ENCODE measurements around the gene SYNE1. TPM values are rescaled to one million over a fixed set of nuclear protein-coding genes. Genes with fewer than 3 reads are reported as not detected.
A peak's percentile ranks its signal among the peaks of the same experiment; 100 is the strongest.

SYNE1 gene
- total RNA-seq, 4 donors from 2014 or later: 411 to 622 (median 490) TPM

DNA sequence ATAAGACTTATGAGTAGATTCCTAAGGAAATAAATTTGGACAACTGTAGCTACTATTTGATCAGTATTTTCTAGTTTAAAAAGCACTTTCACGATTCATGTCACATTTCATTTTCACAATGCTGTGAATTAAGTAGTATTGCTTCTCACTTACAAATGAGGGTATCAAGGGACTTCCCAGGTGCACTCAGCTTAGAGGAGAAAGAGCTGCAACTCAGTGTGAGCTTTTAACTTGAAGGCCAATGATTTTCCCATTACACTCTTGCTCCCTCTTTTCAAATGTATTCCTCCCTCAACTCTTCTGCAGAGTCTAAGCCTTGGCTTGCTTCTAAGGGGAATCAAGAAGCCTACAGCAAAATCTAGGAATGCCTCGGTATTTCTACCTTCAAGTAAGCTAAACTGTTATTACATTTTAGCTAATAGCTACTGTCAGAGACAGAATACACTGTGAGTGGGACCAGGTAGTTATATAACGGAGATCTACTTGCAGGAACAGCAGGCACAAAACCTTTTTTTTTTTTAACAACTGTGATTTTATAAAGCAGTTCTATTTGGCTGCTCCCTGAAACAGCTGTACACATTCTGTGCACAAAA is 339.0 kb downstream of the SYNE1 start:
- intact Hi-C loops (cut with DNase I): no loop called here
- H3K36me3 ChIP-seq: peaks cover 7 to 18% of the 10 kb centered on the region in 2 donors
- H3K27ac ChIP-seq: peak overlapping the region in 1 of 3 donors; percentile 16
- peaks cover 15 to 20% of the 10 kb centered on the region in 2 donors for H3K4me1 ChIP-seq
- no peaks in the 10 kb centered on the region for H3K27me3 ChIP-seq
- H3K9me3 ChIP-seq: no peaks in the 10 kb centered on the region
- 88 to 89% methylated on average over 3 of the region's 3 CpGs for WGBS, 2 donors
- no peak overlapping the region for H3K4me3 ChIP-seq (replicated peaks in 1 of 3)
- TF ChIP-seq CTCF (IDR thresholded peaks at IDR 0.05): no peak
- TF ChIP-seq POLR2A (IDR thresholded peaks at IDR 0.05): no peak
- DNase-seq: no peak

DNA sequence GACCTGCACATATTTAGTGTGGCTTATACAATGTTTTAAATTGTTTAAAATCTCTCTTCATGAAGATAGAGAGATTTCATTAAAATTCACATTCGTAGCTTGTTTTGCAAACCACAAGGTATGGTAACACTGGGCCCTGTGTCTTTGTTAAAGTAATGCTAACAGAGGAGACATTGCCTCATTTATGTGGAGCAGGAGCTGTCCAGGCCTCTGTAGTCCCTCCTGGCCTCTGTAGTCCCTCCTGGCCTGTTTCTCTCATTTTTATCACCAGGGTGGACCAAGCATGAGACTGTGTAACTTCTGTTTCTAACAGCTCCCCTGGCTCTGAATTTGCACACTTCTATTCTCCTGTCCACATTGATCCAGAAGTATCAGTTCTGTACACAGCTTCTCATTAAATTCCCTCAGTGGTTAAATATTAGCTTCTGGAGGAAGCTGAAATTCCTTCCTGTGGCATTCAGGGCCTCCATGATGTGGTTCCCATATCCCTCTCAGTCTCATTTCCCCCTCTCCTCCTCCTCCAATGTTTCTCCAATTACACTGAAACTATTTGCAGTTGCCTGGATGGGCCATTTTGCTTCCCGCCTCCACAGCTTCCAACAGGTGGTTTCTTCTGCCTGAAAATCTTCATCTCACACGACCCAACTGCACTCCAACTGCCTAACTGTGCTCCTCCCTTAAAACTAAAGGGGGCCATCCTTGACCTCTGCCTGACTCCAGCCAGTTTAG is 340.4 kb downstream of the SYNE1 start:
- H3K27me3 ChIP-seq: no peaks in the 10 kb centered on the region
- H3K36me3 ChIP-seq: peaks cover 21 to 29% of the 10 kb centered on the region in 2 donors
- WGBS, 2 donors: 79 to 86% methylated on average over 3 of the region's 3 CpGs
- TF ChIP-seq CTCF (IDR thresholded peaks at IDR 0.05): no peak
- no peak for TF ChIP-seq POLR2A (IDR thresholded peaks at IDR 0.05)
- DNase-seq: no peak
- intact Hi-C loops (cut with DNase I): no loop called here
- peaks cover 15 to 20% of the 10 kb centered on the region in 2 donors for H3K4me1 ChIP-seq
- H3K9me3 ChIP-seq: no peaks in the 10 kb centered on the region
- peak overlapping the region in 1 of 3 donors; percentile 22 for H3K27ac ChIP-seq
- H3K4me3 ChIP-seq (replicated peaks in 1 of 3): no peak overlapping the region

DNA sequence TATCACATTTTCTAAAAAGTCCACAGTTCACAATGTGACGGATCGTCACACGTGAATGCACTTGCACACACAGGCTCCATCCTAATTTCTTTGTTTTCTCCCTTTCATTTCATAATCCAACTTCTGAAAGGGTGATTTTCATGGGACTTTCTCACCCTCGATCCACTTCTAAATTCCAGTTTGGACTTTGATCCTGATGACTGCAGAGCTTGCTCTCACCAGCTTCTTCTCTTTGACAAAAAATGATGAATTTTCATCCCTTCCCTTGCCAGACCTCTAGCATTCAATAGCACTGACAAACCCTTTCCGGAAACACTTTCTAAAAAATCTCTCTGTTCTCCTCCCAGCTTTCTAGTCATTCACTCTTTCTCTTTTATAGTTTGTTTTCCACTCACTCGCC is 341.2 kb downstream of the SYNE1 start:
- Histone ChIP-seq H3K9me3 (no peaks in the 10 kb centered on the region), H3K27ac (peak overlapping the region in 1 of 3 donors; percentile 22), H3K27me3 (no peaks in the 10 kb centered on the region), H3K36me3 (peaks cover 27 to 32% of the 10 kb centered on the region in 2 donors), H3K4me1 (peaks cover 15 to 20% of the 10 kb centered on the region in 2 donors), H3K4me3 (replicated peaks in 1 of 3) (no peak overlapping the region)
- TF ChIP-seq POLR2A (IDR thresholded peaks at IDR 0.05) (no peak), CTCF (IDR thresholded peaks at IDR 0.05) (no peak)
- no peak for DNase-seq
- intact Hi-C loops (cut with DNase I): no loop called here
- WGBS, 2 donors: 73 to 87% methylated on average over 6 of the region's 6 CpGs

GRCh38 chr6:152295346-152295745 is 341.8 kb downstream of the SYNE1 start:
- no peaks in the 10 kb centered on the region for H3K27me3 ChIP-seq
- intact Hi-C loops (cut with DNase I): no loop called here
- 84 to 90% methylated on average over 3 of the region's 3 CpGs for WGBS, 2 donors
- H3K36me3 ChIP-seq: peaks cover 30% of the 10 kb centered on the region in 2 donors
- peaks cover 15 to 20% of the 10 kb centered on the region in 2 donors for H3K4me1 ChIP-seq
- H3K4me3 ChIP-seq (replicated peaks in 1 of 3): no peak overlapping the region
- no peak for DNase-seq
- no peaks in the 10 kb centered on the region for H3K9me3 ChIP-seq
- peak overlapping the region in 1 of 3 donors; percentile 20 for H3K27ac ChIP-seq
- TF ChIP-seq CTCF (IDR thresholded peaks at IDR 0.05) (no peak), POLR2A (IDR thresholded peaks at IDR 0.05) (no peak)

GRCh38 chr6:152293404-152293803 is 343.8 kb downstream of the SYNE1 start:
- H3K9me3 ChIP-seq: no peaks in the 10 kb centered on the region
- TF ChIP-seq POLR2A (IDR thresholded peaks at IDR 0.05): no peak
- TF ChIP-seq CTCF (IDR thresholded peaks at IDR 0.05): no peak
- peaks cover 15 to 20% of the 10 kb centered on the region in 2 donors for H3K4me1 ChIP-seq
- H3K27ac ChIP-seq: peak overlapping the region in 1 of 3 donors; percentile 34
- peak; percentile 62 to 72 for DNase-seq
- intact Hi-C loops (cut with DNase I): no loop called here
- WGBS, 2 donors: 79 to 85% methylated on average over 3 of the region's 3 CpGs
- H3K4me3 ChIP-seq (replicated peaks in 1 of 3): no peak overlapping the region
- H3K36me3 ChIP-seq: peaks cover 42 to 45% of the 10 kb centered on the region in 2 donors
- no peaks in the 10 kb centered on the region for H3K27me3 ChIP-seq
